H1 (cell line): ENCODE results near the gene RLN1. TPM values are rescaled to one million over a fixed set of nuclear protein-coding genes. Genes with fewer than 3 reads are reported as not detected.

Source experiments
- CTCF ChIA-PET: fragments of 300-600 bp; sonication (Branson Sonifier 250); formaldehyde crosslinking; loops from one replicate; lab custom pipeline; 2021; ENCODE audit not compliant: partially characterized antibody; lab: Charles Lee
- POLR2A ChIA-PET: fragments of 300-600 bp; sonication (Branson Sonifier 250); formaldehyde crosslinking; loops from one replicate; lab custom pipeline; 2021; ENCODE audit warnings: inconsistent platforms; ENCODE audit not compliant: partially characterized antibody; lab: Charles Lee
- DNase-seq, 2 experiments: peaks; one replicate each; pipeline versions ENCODE4 v3.0.0 to v3.0.0-alpha.2; 2010 to 2022; ENCODE audit warnings: low spot score in 2 of 2, low read depth in 1 of 2, mixed read lengths in 1 of 2
- FAIRE-seq: peaks from 2 replicates; lab custom pipeline; 2011; peaks lifted over from hg19 to GRCh38; lab: Jason Lieb, UNC
- H2AFZ ChIP-seq: 2 replicates; pipeline ENCODE4 v1.8.1; 2012; ENCODE audit warnings: low read length, inconsistent platforms
- H2AK5ac ChIP-seq: 2 replicates; pipeline ENCODE4 v1.6.1; 2013; ENCODE audit warnings: low read depth, low read length
- H2BK120ac ChIP-seq: replicated peaks from 2 replicates; pipeline ENCODE3; 2013; ENCODE audit warnings: low read depth, low read length, inconsistent platforms
- H2BK12ac ChIP-seq: 2 replicates; pipeline ENCODE4 v1.6.1; 2013; ENCODE audit warnings: low read depth, low read length
- H2BK15ac ChIP-seq: 2 replicates; pipeline ENCODE4 v1.6.1; 2013; ENCODE audit warnings: low read length
- H2BK20ac ChIP-seq: 2 replicates; pipeline ENCODE4 v1.6.1; 2013; ENCODE audit warnings: low read length
- H2BK5ac ChIP-seq: 2 replicates; pipeline ENCODE4 v1.6.1; 2013; ENCODE audit warnings: low read depth, low read length
- H3K14ac ChIP-seq: 2 replicates; pipeline ENCODE4 v1.6.1; 2013; ENCODE audit warnings: inconsistent platforms; ENCODE audit not compliant: insufficient read length
- H3K18ac ChIP-seq: 2 replicates; pipeline ENCODE4 v1.6.1; 2013; ENCODE audit warnings: low read length; ENCODE audit errors: extremely low read depth
- H3K23ac ChIP-seq: 2 replicates; pipeline ENCODE4 v1.6.1; 2013; ENCODE audit warnings: inconsistent platforms; ENCODE audit not compliant: insufficient read length
- H3K23me2 ChIP-seq: 2 replicates; pipeline ENCODE4 v1.6.1; 2013; ENCODE audit warnings: low read depth, low read length
- H3K27ac ChIP-seq: 2 replicates; pipeline ENCODE4 v1.6.1; 2011; ENCODE audit warnings: low read depth, low read length, inconsistent platforms
- H3K27me3 ChIP-seq, 4 experiments: replicated peaks in 1 of 4; 1 replicate in 1 of 4; 2 replicates in 3 of 4; pipeline versions ENCODE4 v1.6.1 to v1.8.1; 2011 to 2013; ENCODE audit warnings: low read length in 3 of 4, mild to moderate bottlenecking in 3 of 4, inconsistent platforms in 2 of 4, mixed read lengths in 2 of 4, moderate library complexity in 1 of 4; ENCODE audit not compliant: control insufficient read depth in 3 of 4, insufficient read depth in 3 of 4; ENCODE audit errors: extremely low read depth in 1 of 4
- H3K36me3 ChIP-seq, 4 experiments: 2 replicates each; pipeline versions ENCODE4 v1.6.1 to v1.8.1; 2011 to 2013; ENCODE audit warnings: mild to moderate bottlenecking in 4 of 4, low read length in 3 of 4, moderate library complexity in 2 of 4, control low read depth in 1 of 4, inconsistent platforms in 1 of 4; ENCODE audit not compliant: insufficient read depth in 4 of 4, control insufficient read depth in 2 of 4
- H3K4ac ChIP-seq: replicated peaks from 2 replicates; pipeline ENCODE3; 2013; ENCODE audit warnings: low read length, low read depth, mixed read lengths, inconsistent platforms; ENCODE audit not compliant: insufficient read length
- H3K4me1 ChIP-seq, 4 experiments: replicated peaks in 1 of 4; 1 replicate in 1 of 4; 2 replicates in 3 of 4; pipeline versions ENCODE4 v1.6.1 to v1.8.1; 2011 to 2013; ENCODE audit warnings: low read length in 3 of 4, inconsistent platforms in 2 of 4, mixed read lengths in 1 of 4; ENCODE audit not compliant: insufficient read depth in 4 of 4, control insufficient read depth in 3 of 4
- H3K4me2 ChIP-seq, 2 experiments: 2 replicates each; pipeline versions ENCODE4 v1.6.1 to v1.8.1; 2011 to 2013; ENCODE audit warnings: low read depth in 2 of 2, low read length in 2 of 2, control low read depth in 1 of 2, inconsistent platforms in 1 of 2, mild to moderate bottlenecking in 1 of 2; ENCODE audit not compliant: insufficient read depth in 1 of 2
- H3K4me3 ChIP-seq, 4 experiments: fragments of 200-600, 300-600 bp in 1 of 4; sonication (generic), shearing (Covaris generic), sonication (Bioruptor Twin) in 1 of 4; 2 replicates each; pipeline versions ENCODE4 v1.5.1 to v1.8.1; 2011 to 2016; ENCODE audit warnings: low read length in 4 of 4, low read depth in 3 of 4, control low read depth in 2 of 4, inconsistent platforms in 2 of 4, mild to moderate bottlenecking in 2 of 4, mixed read lengths in 1 of 4, moderate library complexity in 1 of 4; ENCODE audit not compliant: insufficient read depth in 2 of 4; ENCODE audit errors: extremely low read depth in 1 of 4
- H3K56ac ChIP-seq: replicated peaks from 2 replicates; pipeline ENCODE3; 2013; ENCODE audit warnings: low read depth, mild to moderate bottlenecking, mixed read lengths, low read length, inconsistent platforms; ENCODE audit not compliant: insufficient read length
- H3K79me1 ChIP-seq: 2 replicates; pipeline ENCODE4 v1.6.1; 2013; ENCODE audit warnings: low read depth, low read length, control low read depth
- H3K79me2 ChIP-seq, 2 experiments: 2 replicates each; pipeline versions ENCODE4 v1.6.1 to v1.8.1; 2012 to 2013; ENCODE audit warnings: low read length in 2 of 2, mild to moderate bottlenecking in 2 of 2, inconsistent platforms in 1 of 2; ENCODE audit not compliant: insufficient read depth in 2 of 2, control insufficient read depth in 1 of 2
- H3K9ac ChIP-seq, 4 experiments: replicated peaks in 1 of 4; 1 replicate in 1 of 4; 2 replicates in 3 of 4; pipeline versions ENCODE4 v1.6.1 to v1.8.1; 2011 to 2013; ENCODE audit warnings: low read depth in 3 of 4, low read length in 3 of 4, control low read depth in 2 of 4, mild to moderate bottlenecking in 2 of 4, moderate library complexity in 2 of 4, inconsistent platforms in 1 of 4; ENCODE audit errors: extremely low read depth in 1 of 4
- H3K9me3 ChIP-seq, 2 experiments: 2 replicates each; pipeline versions ENCODE4 v1.6.1 to v1.8.1; 2012 to 2013; ENCODE audit warnings: mild to moderate bottlenecking in 2 of 2, moderate library complexity in 2 of 2, control low read depth in 1 of 2, inconsistent platforms in 1 of 2, low read depth in 1 of 2, low read length in 1 of 2, mixed read lengths in 1 of 2; ENCODE audit not compliant: insufficient read depth in 2 of 2
- H4K20me1 ChIP-seq, 2 experiments: replicated peaks in 1 of 2; 2 replicates each; pipeline versions ENCODE3 to v1.8.1; 2011 to 2013; ENCODE audit warnings: inconsistent platforms in 2 of 2, low read length in 2 of 2, mild to moderate bottlenecking in 1 of 2; ENCODE audit not compliant: insufficient read depth in 2 of 2, control insufficient read depth in 1 of 2
- H4K5ac ChIP-seq: 2 replicates; pipeline ENCODE4 v1.6.1; 2013; ENCODE audit warnings: low read length, low read depth, mixed read lengths, inconsistent platforms; ENCODE audit not compliant: insufficient read length
- H4K8ac ChIP-seq: 2 replicates; pipeline ENCODE4 v1.8.0; 2013; ENCODE audit warnings: mild to moderate bottlenecking, moderate library complexity, low read length, inconsistent platforms; ENCODE audit not compliant: insufficient read depth; ENCODE audit errors: extremely low read depth
- H4K91ac ChIP-seq: replicated peaks from 2 replicates; pipeline ENCODE3; 2013; ENCODE audit warnings: low read length, mixed read lengths, inconsistent platforms; ENCODE audit not compliant: insufficient read length
- BCL11A ChIP-seq, 2 experiments: IDR thresholded peaks; one replicate each; pipeline ENCODE4 v1.6.1; 2011; ENCODE audit warnings: low read depth in 2 of 2, low read length in 2 of 2, mild to moderate bottlenecking in 2 of 2
- CBX5 ChIP-seq: fragments of 300-800, 300-1000 bp; sonication (generic); IDR thresholded peaks from 2 replicates; pipeline ENCODE4 v1.7.1; 2016; ENCODE audit warnings: antibody characterized with exemption, low read length, low read depth
- FOSL1 ChIP-seq: IDR thresholded peaks from 2 replicates; pipeline ENCODE4 v1.6.1; 2011; ENCODE audit warnings: mild to moderate bottlenecking, low read depth, low read length, moderate library complexity; ENCODE audit not compliant: insufficient read depth
- HDAC2 ChIP-seq, 2 experiments: fragments of 300-600 bp in 1 of 2; sonication (generic) in 1 of 2; IDR thresholded peaks; 2 replicates each; pipeline ENCODE4 v1.6.1; 2011 to 2012; ENCODE audit warnings: low read depth in 2 of 2, low read length in 2 of 2, mild to moderate bottlenecking in 2 of 2, moderate library complexity in 2 of 2, borderline replicate concordance in 1 of 2, inconsistent platforms in 1 of 2
- NRF1 ChIP-seq: IDR thresholded peaks from 2 replicates; pipeline ENCODE4 v1.6.1; 2011; ENCODE audit warnings: mild to moderate bottlenecking, low read depth, low read length, improper control_type of control experiment
- POLR2AphosphoS5 ChIP-seq: IDR thresholded peaks from 2 replicates; pipeline ENCODE4 v1.6.1; 2011; ENCODE audit warnings: low read depth, low read length
- RFX5 ChIP-seq: IDR thresholded peaks from 2 replicates; pipeline ENCODE4 v1.6.1; 2011; ENCODE audit warnings: low read depth, low read length, improper control_type of control experiment, borderline replicate concordance
- RNF2 ChIP-seq: fragments of 200-900, 300-1000 bp; sonication (generic); IDR thresholded peaks from 2 replicates; pipeline ENCODE4 v1.7.1; 2016; ENCODE audit warnings: borderline replicate concordance, low read depth, mild to moderate bottlenecking, antibody characterized with exemption, low read length; ENCODE audit not compliant: poor library complexity, severe bottlenecking; ENCODE audit errors: missing control alignments
- SP1 ChIP-seq: IDR thresholded peaks from 2 replicates; pipeline ENCODE4 v1.6.1; 2011; ENCODE audit warnings: low read depth, low read length
- SP2 ChIP-seq: IDR thresholded peaks from 2 replicates; pipeline ENCODE4 v1.6.1; 2012; ENCODE audit warnings: mild to moderate bottlenecking, low read length, inconsistent platforms
- USF2 ChIP-seq: IDR thresholded peaks from 2 replicates; pipeline ENCODE4 v1.6.1; 2011; ENCODE audit warnings: low read length, improper control_type of control experiment
- YY1 ChIP-seq: IDR thresholded peaks from 2 replicates; pipeline ENCODE4 v1.6.1; 2011; ENCODE audit warnings: low read depth, mild to moderate bottlenecking, low read length
- WGBS, 2 experiments: shearing (Covaris generic) in 1 of 2; methylation state at CpG; one replicate each; pipeline versions ENCODE4 v1.1.6 to v1.1.7; 2013 to 2015; ENCODE audit warnings: low lambda C conversion rate in 2 of 2, mixed read lengths in 2 of 2, inconsistent platforms in 1 of 2, low coverage in 1 of 2, missing lambda C conversion rate in 1 of 2; ENCODE audit not compliant: insufficient replicate concordance in 2 of 2, insufficient coverage in 1 of 2, insufficient read length in 1 of 2; ENCODE audit errors: extremely low coverage in 1 of 2, missing lambda C conversion rate in 1 of 2; 5-methylcytosine and 5-hydroxymethylcytosine counted together
- polyA plus RNA-seq, 7 experiments: library from polyadenylated mRNA; depleted of rRNA in 3 of 7; stranded (reverse) in 5 of 7; unstranded in 2 of 7; fragments of >200 nt in 5 of 7; fragments of 200-250 nt in 2 of 7; gene quantifications; 1 replicate in 5 of 7; 2 replicates in 1 of 7; 4 replicates in 1 of 7; pipeline versions ENCODE4 v1.2.1 to v1.2.3, GENCODE V29; 2011 to 2013; ENCODE audit warnings: missing spikeins in 2 of 7, mixed read lengths in 2 of 7
- total RNA-seq: library from RNA; stranded (reverse); fragmentation: NEBNext Ultra II Directional; extraction: Animal tissue kit (Norgen Biotek cat#: 25700); gene quantifications from 2 replicates; pipeline ENCODE4 v1.2.1, GENCODE V29; 2021

RLN1 gene
- total and polyA plus RNA-seq, 2 of the 8 experiments (the other 6 are each of a cell fraction or from before 2014, with no cell fraction given): 0.51 to 0.80 TPM

- H3K9me3 ChIP-seq: no peaks in the 10 kb centered on the region
- H3K9ac ChIP-seq: no peak overlapping the region
- no peaks in the 10 kb centered on the region for H3K4me1 ChIP-seq
- H3K4me3 ChIP-seq: no peak overlapping the region
- H4K91ac ChIP-seq: no peak overlapping the region
- no peak overlapping the region for H3K14ac ChIP-seq
- H2BK15ac ChIP-seq: no peak overlapping the region
- no peak overlapping the region for H2BK120ac ChIP-seq
- no peaks in the 10 kb centered on the region for H3K27me3 ChIP-seq
- no peak overlapping the region for H2BK20ac ChIP-seq
- H2AK5ac ChIP-seq: no peak overlapping the region
- H3K4ac ChIP-seq: no peak overlapping the region
- H3K79me2 ChIP-seq: no peaks in the 10 kb centered on the region
- WGBS, 2 experiments: 86% methylated on average over 1 of the region's 1 CpG; no CpG with 5 or more reads in 1 of the 2 experiments
- H3K27ac ChIP-seq: no peak overlapping the region
- no peaks in the 10 kb centered on the region for H4K20me1 ChIP-seq
- H3K23ac ChIP-seq: no peak overlapping the region
- H2AFZ ChIP-seq: no peak overlapping the region
- no peak overlapping the region for H3K18ac ChIP-seq
- H2BK12ac ChIP-seq: no peak overlapping the region
- no peak for FAIRE-seq
- no peak for DNase-seq
- H3K56ac ChIP-seq: no peak overlapping the region
- no peaks in the 10 kb centered on the region; a peak in 1 of 8 replicates for H3K36me3 ChIP-seq
- POLR2A ChIA-PET: no interaction called here
- H3K4me2 ChIP-seq: no peak overlapping the region
- no peak overlapping the region for H4K5ac ChIP-seq
- H3K23me2 ChIP-seq: no peaks in the 10 kb centered on the region
- CTCF ChIA-PET: interaction anchor here (1.0 to 1.9 kb wide), 3 partner anchors 36 to 165 kb away, joined by 3 to 4 read pairs (median 4); partner anchors contain the start of gene CD274
- no peaks in the 10 kb centered on the region for H3K79me1 ChIP-seq
- no peak overlapping the region for H4K8ac ChIP-seq
- no peak overlapping the region for H2BK5ac ChIP-seq
- no peak for TF ChIP-seq POLR2AphosphoS5
- TF ChIP-seq SP2: no peak
- TF ChIP-seq RFX5: no peak
- no peak for TF ChIP-seq BCL11A (IDR thresholded peaks at IDR 0.05; ENCODE audit: low read depth in 2 of 2, low read length in 2 of 2)
- TF ChIP-seq SP1: no peak
- TF ChIP-seq FOSL1: no peak
- no peak for TF ChIP-seq CBX5
- no peak for TF ChIP-seq NRF1
- no peak for TF ChIP-seq USF2
- TF ChIP-seq HDAC2 (IDR thresholded peaks at IDR 0.05; ENCODE audit: borderline replicate concordance in 1 of 2, low read depth in 2 of 2, low read length in 2 of 2): no peak
- no peak for TF ChIP-seq YY1
- no peak for TF ChIP-seq RNF2
Measured at GRCh38 chr9:5357431-5358105, 17.9 kb upstream of the RLN1 start.
